Measurements from ENCODE around the gene AUTS2. TPM values are rescaled to one million over a fixed set of nuclear protein-coding genes. Genes with fewer than 3 reads are reported as not detected.

AUTS2 gene
- polyA plus RNA-seq, 3 donors: 0.08 to 0.35 TPM; not detected in 1

GRCh38 chr7:70670288-70670687 lies 1072.0 kb downstream of the AUTS2 start:
- no peaks in the 10 kb centered on the region for H3K36me3 Mint-ChIP-seq
- DNase-seq: no peak
- no peak overlapping the region for H3K27ac ChIP-seq (ENCODE audit: low read depth in 1 of 2, low read length in 2 of 2)

GRCh38 chr7:70673778-70674570 lies 1075.7 kb downstream of the AUTS2 start:
- Histone ChIP-seq H3K9ac (ENCODE audit: insufficient read depth, low read length, poor library complexity, severe bottlenecking) (no peak overlapping the region), H3K36me3 (replicated peaks in 1 of 2; ENCODE audit: control insufficient read depth in 1 of 2, insufficient read depth in 2 of 2, low read length in 2 of 2) (no peaks in the 10 kb centered on the region), H3K79me2 (ENCODE audit: insufficient read depth, low read length) (no peaks in the 10 kb centered on the region), H3K9me3 (replicated peaks in 1 of 2; ENCODE audit: control insufficient read depth in 1 of 2, insufficient read depth in 1 of 2, low read length in 2 of 2) (no peaks in the 10 kb centered on the region), H3K27ac (ENCODE audit: low read depth in 1 of 2, low read length in 2 of 2) (no peak overlapping the region), H3K27me3 (ENCODE audit: control insufficient read depth in 2 of 2, insufficient read depth in 2 of 2, low read length in 2 of 2) (no peaks in the 10 kb centered on the region), H3K4me1 (ENCODE audit: control insufficient read depth in 1 of 2, insufficient read depth in 2 of 2, low read length in 2 of 2) (peaks cover 0 to 4% of the 10 kb centered on the region in 2 donors), H2AFZ (ENCODE audit: insufficient read depth, low read depth, low read length, poor library complexity, severe bottlenecking) (no peak overlapping the region), H3K4me3 (replicated peaks in 1 of 3; ENCODE audit: low read depth in 2 of 3, low read length in 3 of 3) (no peak overlapping the region), H4K20me1 (ENCODE audit: insufficient read depth, low read length) (no peaks in the 10 kb centered on the region), H3K4me2 (replicated peaks; ENCODE audit: extremely low read depth, low read length, poor library complexity, severe bottlenecking) (no peak overlapping the region)
- H3K27ac Mint-ChIP-seq: no peak overlapping the region
- H3K27me3 Mint-ChIP-seq (ENCODE audit: low read depth in 3 of 3): peaks cover 0 to 1% (median 1%) of the 10 kb centered on the region in 3 donors
- H3K4me3 Mint-ChIP-seq: no peak overlapping the region
- DNase-seq: no peak
- WGBS (ENCODE audit: insufficient coverage): 93% methylated on average over 6 of the region's 11 CpGs
- TF ChIP-seq CTCF (IDR thresholded peaks at IDR 0.05): no peak
- no peaks in the 10 kb centered on the region for H3K36me3 Mint-ChIP-seq
- intact Hi-C loops (cut with micrococcal nuclease): no loop called here
- no peaks in the 10 kb centered on the region for H3K9me3 Mint-ChIP-seq
- peaks cover 4% of the 10 kb centered on the region for H3K4me1 Mint-ChIP-seq

More at GRCh38 chr7:70670288-70670687, 1072.0 kb downstream of the AUTS2 start:
- no peak overlapping the region for H2AFZ ChIP-seq (ENCODE audit: insufficient read depth, low read depth, low read length, poor library complexity, severe bottlenecking)
- no peaks in the 10 kb centered on the region for H3K79me2 ChIP-seq (ENCODE audit: insufficient read depth, low read length)
- TF ChIP-seq CTCF (IDR thresholded peaks at IDR 0.05): no peak
- H3K27me3 ChIP-seq (ENCODE audit: control insufficient read depth in 2 of 2, insufficient read depth in 2 of 2, low read length in 2 of 2): no peaks in the 10 kb centered on the region
- Mint-ChIP-seq H3K4me1 (no peaks in the 10 kb centered on the region), H3K4me3 (no peak overlapping the region), H3K27ac (no peak overlapping the region), H3K27me3 (ENCODE audit: low read depth in 3 of 3) (peaks cover 0 to 2% (median 1%) of the 10 kb centered on the region in 3 donors), H3K9me3 (no peaks in the 10 kb centered on the region)
- intact Hi-C loops (cut with micrococcal nuclease): no loop called here
- no peaks in the 10 kb centered on the region for H3K36me3 ChIP-seq (replicated peaks in 1 of 2; ENCODE audit: control insufficient read depth in 1 of 2, insufficient read depth in 2 of 2, low read length in 2 of 2)
- H3K4me1 ChIP-seq (ENCODE audit: control insufficient read depth in 1 of 2, insufficient read depth in 2 of 2, low read length in 2 of 2): no peaks in the 10 kb centered on the region
- H3K4me3 ChIP-seq (replicated peaks in 1 of 3; ENCODE audit: low read depth in 2 of 3, low read length in 3 of 3): no peak overlapping the region
- H3K4me2 ChIP-seq (replicated peaks; ENCODE audit: extremely low read depth, low read length, poor library complexity, severe bottlenecking): no peak overlapping the region
- no peaks in the 10 kb centered on the region for H4K20me1 ChIP-seq (ENCODE audit: insufficient read depth, low read length)
- no peak overlapping the region for H3K9ac ChIP-seq (ENCODE audit: insufficient read depth, low read length, poor library complexity, severe bottlenecking)
- H3K9me3 ChIP-seq (replicated peaks in 1 of 2; ENCODE audit: control insufficient read depth in 1 of 2, insufficient read depth in 1 of 2, low read length in 2 of 2): no peaks in the 10 kb centered on the region
- 89% methylated on average over 5 of the region's 7 CpGs for WGBS (ENCODE audit: insufficient coverage)

Measured in CD14-positive monocyte (primary cell).